ENCODE data around the gene SKAP1. TPM values are rescaled to one million over a fixed set of nuclear protein-coding genes. Genes with fewer than 3 reads are reported as not detected.
A peak's percentile ranks its signal among the peaks of the same experiment; 100 is the strongest.

The SKAP1 gene
- total RNA-seq, 1 experiment from 2014 or later = 0.31 TPM

DNA sequence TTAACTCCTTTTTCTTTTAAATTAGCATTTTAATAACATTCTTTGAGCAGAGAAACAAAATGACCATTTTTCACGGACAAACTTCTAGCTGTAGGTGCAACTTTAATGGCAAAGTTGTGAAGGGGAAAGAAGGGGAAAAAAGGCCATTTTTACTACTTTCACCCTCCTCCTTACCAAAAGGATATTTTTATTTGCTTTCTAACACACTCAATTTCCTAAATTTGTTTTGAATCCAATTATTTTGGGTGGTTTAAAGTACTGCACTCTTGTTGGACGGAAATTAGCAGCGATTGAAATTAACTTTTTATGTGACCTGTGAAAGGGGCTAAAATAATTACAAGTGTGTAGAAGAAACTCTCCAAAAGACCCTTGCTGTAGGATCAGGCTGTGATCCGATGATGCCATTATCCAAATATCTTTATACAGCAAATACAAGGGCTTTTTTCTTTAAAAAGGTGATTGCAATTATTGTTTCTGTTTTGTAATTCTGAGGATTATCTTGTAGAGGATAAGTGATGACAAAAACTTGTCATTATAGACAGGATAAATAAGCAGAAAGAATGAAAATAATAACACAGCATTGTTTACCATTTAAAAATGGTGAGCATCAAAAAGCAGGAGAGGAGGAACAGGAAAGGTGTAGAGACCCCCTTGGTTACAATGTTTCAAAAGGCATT lies 280.1 kb downstream of the SKAP1 start:
- Histone ChIP-seq H3K4me1 (replicated peaks; ENCODE audit: insufficient read depth) (no peaks in the 10 kb centered on the region; the same call in 1 of the 2 replicates), H3K4me3 (no peak overlapping the region), H4K20me1 (ENCODE audit: insufficient read depth) (no peaks in the 10 kb centered on the region), H3F3A (ENCODE audit: insufficient read depth, low read depth) (no peaks in the 10 kb centered on the region), H3K27me3 (ENCODE audit: insufficient read depth, low read depth) (peaks cover 56% of the 10 kb centered on the region), H3K36me3 (ENCODE audit: low read depth) (no peaks in the 10 kb centered on the region), H3K9me3 (ENCODE audit: insufficient read depth, low read depth) (no peaks in the 10 kb centered on the region), H3K27ac (no peak overlapping the region), H3K79me2 (ENCODE audit: low read depth) (no peaks in the 10 kb centered on the region), H2AFZ (no peak overlapping the region), H3K4me2 (no peak overlapping the region), H3K9me2 (ENCODE audit: insufficient read depth) (no peaks in the 10 kb centered on the region)
- no TSS peak for BruUV-seq (replicated peaks)
- DNase-seq = no peak
- ChIA-PET POLR2A (ENCODE audit: unreplicated experiment) (no interaction called here), CTCF (no interaction called here)
- no peak for TF ChIP-seq EZH2 (IDR thresholded peaks at IDR 0.05; ENCODE audit: low read depth)
- TF ChIP-seq, protein P1, sequence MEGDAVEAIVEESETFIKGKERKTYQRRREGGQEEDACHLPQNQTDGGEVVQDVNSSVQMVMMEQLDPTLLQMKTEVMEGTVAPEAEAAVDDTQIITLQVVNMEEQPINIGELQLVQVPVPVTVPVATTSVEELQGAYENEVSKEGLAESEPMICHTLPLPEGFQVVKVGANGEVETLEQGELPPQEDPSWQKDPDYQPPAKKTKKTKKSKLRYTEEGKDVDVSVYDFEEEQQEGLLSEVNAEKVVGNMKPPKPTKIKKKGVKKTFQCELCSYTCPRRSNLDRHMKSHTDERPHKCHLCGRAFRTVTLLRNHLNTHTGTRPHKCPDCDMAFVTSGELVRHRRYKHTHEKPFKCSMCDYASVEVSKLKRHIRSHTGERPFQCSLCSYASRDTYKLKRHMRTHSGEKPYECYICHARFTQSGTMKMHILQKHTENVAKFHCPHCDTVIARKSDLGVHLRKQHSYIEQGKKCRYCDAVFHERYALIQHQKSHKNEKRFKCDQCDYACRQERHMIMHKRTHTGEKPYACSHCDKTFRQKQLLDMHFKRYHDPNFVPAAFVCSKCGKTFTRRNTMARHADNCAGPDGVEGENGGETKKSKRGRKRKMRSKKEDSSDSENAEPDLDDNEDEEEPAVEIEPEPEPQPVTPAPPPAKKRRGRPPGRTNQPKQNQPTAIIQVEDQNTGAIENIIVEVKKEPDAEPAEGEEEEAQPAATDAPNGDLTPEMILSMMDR (conservative IDR thresholded peaks at IDR 0.05) = no peak
- intact Hi-C loops (cut with micrococcal nuclease; ENCODE audit: unreplicated experiment) = loop anchor here (5.0 to 10.0 kb wide), 2 partner anchors 467 to 725 kb away; partner anchors contain the start of gene HOXB8

DNA sequence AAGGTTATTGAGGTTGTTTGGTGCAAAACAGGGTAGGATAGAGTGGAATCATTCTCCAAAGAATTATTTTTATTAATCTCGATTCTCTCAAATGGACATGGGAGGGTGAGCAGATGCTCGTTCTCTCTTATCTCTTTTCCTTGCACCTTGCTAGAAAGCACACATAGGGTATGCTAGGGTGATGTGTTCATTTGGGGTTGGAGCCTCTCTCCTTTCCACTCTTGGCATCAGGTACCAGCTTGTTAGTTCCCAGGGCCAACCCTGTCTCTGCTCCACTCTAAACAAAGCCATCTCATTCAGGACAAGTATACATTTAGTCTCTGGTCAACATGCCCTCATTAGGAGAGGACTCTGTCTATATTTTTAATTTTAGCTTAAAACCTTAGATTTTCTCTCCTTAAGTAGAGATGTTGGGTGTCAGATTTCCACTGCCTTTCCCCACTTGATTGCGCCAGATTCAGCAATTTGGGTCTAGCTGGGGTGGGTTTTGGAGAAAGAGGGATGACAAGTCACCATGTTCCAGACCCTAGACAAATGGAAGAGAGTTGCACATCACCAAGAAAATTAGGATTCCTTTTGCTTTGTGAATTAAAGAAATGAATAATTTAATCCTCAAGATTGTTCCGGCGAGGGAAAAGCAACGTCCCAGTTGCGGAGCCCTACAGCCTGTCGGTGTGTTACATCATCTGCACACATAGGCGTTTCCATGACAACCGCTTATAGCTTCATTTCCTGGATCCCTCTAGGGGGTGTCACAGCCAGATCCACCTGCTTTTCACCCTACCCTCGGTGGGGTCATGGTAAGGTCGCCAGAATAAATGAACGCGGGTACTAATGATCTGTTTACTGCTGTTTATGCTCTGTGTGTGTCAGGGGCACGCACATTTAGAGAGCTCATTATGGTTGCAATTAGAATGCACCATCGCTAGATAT lies 280.9 kb downstream of the SKAP1 start:
- no peak overlapping the region for H3K27ac ChIP-seq
- no peaks in the 10 kb centered on the region for H3K9me2 ChIP-seq (ENCODE audit: insufficient read depth)
- no peak overlapping the region for H3K4me2 ChIP-seq
- no peaks in the 10 kb centered on the region for H3F3A ChIP-seq (ENCODE audit: insufficient read depth, low read depth)
- intact Hi-C loops (cut with micrococcal nuclease; ENCODE audit: unreplicated experiment) = no loop called here
- no peaks in the 10 kb centered on the region for H3K79me2 ChIP-seq (ENCODE audit: low read depth)
- no peak overlapping the region for H2AFZ ChIP-seq
- no peaks in the 10 kb centered on the region for H4K20me1 ChIP-seq (ENCODE audit: insufficient read depth)
- peaks cover 62% of the 10 kb centered on the region for H3K27me3 ChIP-seq (ENCODE audit: insufficient read depth, low read depth)
- BruUV-seq (replicated peaks) = no TSS peak
- no peak overlapping the region for H3K4me3 ChIP-seq
- no peak for TF ChIP-seq EZH2 (IDR thresholded peaks at IDR 0.05; ENCODE audit: low read depth)
- ChIA-PET CTCF (no interaction called here), POLR2A (ENCODE audit: unreplicated experiment) (no interaction called here)
- no peaks in the 10 kb centered on the region for H3K9me3 ChIP-seq (ENCODE audit: insufficient read depth, low read depth)
- no peak for DNase-seq
- H3K4me1 ChIP-seq (replicated peaks; ENCODE audit: insufficient read depth) = no peaks in the 10 kb centered on the region; the same call in 1 of the 2 replicates
- no peaks in the 10 kb centered on the region for H3K36me3 ChIP-seq (ENCODE audit: low read depth)

DNA sequence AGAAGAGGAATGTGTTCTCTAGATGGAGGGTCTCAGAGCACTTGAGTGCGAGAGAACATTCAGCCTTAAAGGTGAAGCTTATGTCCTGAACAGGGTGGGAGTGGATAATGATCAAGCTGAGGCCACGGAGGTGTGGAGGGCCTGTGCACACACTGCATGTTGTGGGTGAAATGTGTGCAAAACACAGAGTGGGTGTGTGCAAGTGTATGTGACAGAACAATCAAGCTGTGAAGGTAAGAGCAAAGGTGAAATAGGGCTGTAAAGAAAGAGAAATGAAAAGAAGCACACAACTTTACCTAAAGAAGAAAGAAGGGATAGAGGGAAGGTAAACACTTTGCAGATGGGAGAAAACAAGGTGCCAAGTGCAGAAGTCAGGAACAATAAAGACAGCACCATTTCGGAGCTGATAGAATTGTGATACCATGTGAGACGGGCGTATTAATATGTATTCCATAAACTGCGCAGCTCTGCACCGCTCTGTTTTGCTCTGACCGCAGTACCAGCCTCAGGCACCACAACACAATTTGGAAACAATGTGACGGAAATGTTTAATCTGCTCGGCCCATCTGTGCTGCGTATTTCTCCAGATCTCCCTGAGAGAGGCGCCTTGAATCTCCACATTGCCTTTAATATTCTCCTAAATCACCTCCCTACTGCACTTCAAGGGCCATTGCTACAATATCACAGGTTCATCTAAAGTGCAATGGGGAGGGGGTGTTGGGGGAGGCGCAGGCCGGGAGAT lies 281.8 kb downstream of the SKAP1 start:
- intact Hi-C loops (cut with micrococcal nuclease; ENCODE audit: unreplicated experiment) = no loop called here
- Histone ChIP-seq H3K9me3 (ENCODE audit: insufficient read depth, low read depth) (no peaks in the 10 kb centered on the region), H3K4me3 (no peak overlapping the region), H3K36me3 (ENCODE audit: low read depth) (no peaks in the 10 kb centered on the region), H3K27me3 (ENCODE audit: insufficient read depth, low read depth) (peaks cover 68% of the 10 kb centered on the region), H4K20me1 (ENCODE audit: insufficient read depth) (no peaks in the 10 kb centered on the region), H3K9me2 (ENCODE audit: insufficient read depth) (no peaks in the 10 kb centered on the region), H3K27ac (no peak overlapping the region), H3K79me2 (ENCODE audit: low read depth) (no peaks in the 10 kb centered on the region), H2AFZ (no peak overlapping the region), H3K4me2 (peak overlapping the region; percentile 14; the same call in 1 of the 2 replicates), H3K4me1 (replicated peaks; ENCODE audit: insufficient read depth) (no peaks in the 10 kb centered on the region), H3F3A (ENCODE audit: insufficient read depth, low read depth) (no peaks in the 10 kb centered on the region)
- TF ChIP-seq EZH2 (IDR thresholded peaks at IDR 0.05; ENCODE audit: low read depth) = no peak
- TF ChIP-seq, protein P1 (conservative IDR thresholded peaks at IDR 0.05) = no peak
- DNase-seq = no peak
- BruUV-seq (replicated peaks) = no TSS peak
- ChIA-PET POLR2A (ENCODE audit: unreplicated experiment) (no interaction called here), CTCF (no interaction called here)
